Thyroid gland (tissue), 4 donors: ENCODE data around the gene NCAPD3.

Experiments used
- POLR2A ChIP-seq, 2 donors: fragments of 450-650 bp; IDR thresholded peaks; one replicate each; pipeline ENCODE4 v1.6.1; 2017; ENCODE audit warnings: antibody characterized with exemption in 2 of 2, mild to moderate bottlenecking in 2 of 2, moderate library complexity in 1 of 2
- TF ChIP-seq, protein P1 (sequence below), 6 experiments: fragments of 200-600 bp in 3 of 6; fragments of 450-650 bp in 3 of 6; sonication (generic) in 3 of 6; IDR thresholded peaks; one replicate each; pipeline ENCODE4 v1.5.1; 2016 to 2019; ENCODE audit warnings: antibody characterized with exemption in 6 of 6, mild to moderate bottlenecking in 2 of 6, inconsistent platforms in 1 of 6, moderate library complexity in 1 of 6

DNA sequence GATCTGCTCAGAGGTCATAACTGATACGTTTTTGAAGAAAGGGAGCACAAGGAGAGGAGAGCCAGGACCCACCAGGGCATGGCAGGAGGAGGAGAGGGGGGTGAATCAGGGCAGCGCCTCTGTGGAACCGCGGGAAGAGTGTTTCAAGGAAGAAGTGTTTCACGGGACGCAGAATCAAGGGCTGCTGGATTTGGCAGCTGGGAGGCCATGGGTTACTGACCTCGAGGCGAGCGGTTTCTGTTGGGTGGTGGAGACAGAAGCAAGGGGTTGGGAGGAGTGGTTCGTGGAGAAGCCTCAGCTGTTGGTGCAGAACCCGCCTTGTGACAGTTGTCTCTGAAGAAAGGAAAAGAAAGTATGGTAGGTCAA lies 13.8 kb upstream of the NCAPD3 start:
- no peak for TF ChIP-seq POLR2A (IDR thresholded peaks at IDR 0.05)
- TF ChIP-seq, protein P1, sequence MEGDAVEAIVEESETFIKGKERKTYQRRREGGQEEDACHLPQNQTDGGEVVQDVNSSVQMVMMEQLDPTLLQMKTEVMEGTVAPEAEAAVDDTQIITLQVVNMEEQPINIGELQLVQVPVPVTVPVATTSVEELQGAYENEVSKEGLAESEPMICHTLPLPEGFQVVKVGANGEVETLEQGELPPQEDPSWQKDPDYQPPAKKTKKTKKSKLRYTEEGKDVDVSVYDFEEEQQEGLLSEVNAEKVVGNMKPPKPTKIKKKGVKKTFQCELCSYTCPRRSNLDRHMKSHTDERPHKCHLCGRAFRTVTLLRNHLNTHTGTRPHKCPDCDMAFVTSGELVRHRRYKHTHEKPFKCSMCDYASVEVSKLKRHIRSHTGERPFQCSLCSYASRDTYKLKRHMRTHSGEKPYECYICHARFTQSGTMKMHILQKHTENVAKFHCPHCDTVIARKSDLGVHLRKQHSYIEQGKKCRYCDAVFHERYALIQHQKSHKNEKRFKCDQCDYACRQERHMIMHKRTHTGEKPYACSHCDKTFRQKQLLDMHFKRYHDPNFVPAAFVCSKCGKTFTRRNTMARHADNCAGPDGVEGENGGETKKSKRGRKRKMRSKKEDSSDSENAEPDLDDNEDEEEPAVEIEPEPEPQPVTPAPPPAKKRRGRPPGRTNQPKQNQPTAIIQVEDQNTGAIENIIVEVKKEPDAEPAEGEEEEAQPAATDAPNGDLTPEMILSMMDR (IDR thresholded peaks at IDR 0.05), result no peak
